ENCODE data around the gene SNX25.

- TF ChIP-seq CTCF (IDR thresholded peaks at IDR 0.05) (no peak), POLR2A (IDR thresholded peaks at IDR 0.05) (no peak)
These were observed 19.0 kb upstream of the SNX25 start for GRCh38 chr4:185190306-185190856.
